Spleen (tissue), 7 donors: ENCODE data around the gene WRAP73.

Source experiments
- POLR2A ChIP-seq, 3 donors: fragments of 450-650 bp; IDR thresholded peaks; one replicate each; pipeline ENCODE4 v1.5.1; 2017; ENCODE audit warnings: antibody characterized with exemption in 3 of 3, mild to moderate bottlenecking in 1 of 3
- TF ChIP-seq, protein P1 (sequence below), 11 experiments: fragments of 200-600 bp in 7 of 11; fragments of 450-650 bp in 4 of 11; sonication (generic) in 4 of 11; IDR thresholded peaks in 8 of 11; conservative IDR thresholded peaks in 3 of 11; 1 replicate in 7 of 11; 2 replicates in 4 of 11; pipeline versions ENCODE4 v1.4.0 to v1.8.0; 2016 to 2021; ENCODE audit warnings: antibody characterized with exemption in 11 of 11, inconsistent platforms in 4 of 11, mild to moderate bottlenecking in 1 of 11
- donor health status: DM: no; HTN: no; CAD: no; lungs with moderate emphysema.
- donor health status: DM: no; HTN: no; CAD: no.
- donor health status: DM: no; HTN: no; CAD: no.

DNA sequence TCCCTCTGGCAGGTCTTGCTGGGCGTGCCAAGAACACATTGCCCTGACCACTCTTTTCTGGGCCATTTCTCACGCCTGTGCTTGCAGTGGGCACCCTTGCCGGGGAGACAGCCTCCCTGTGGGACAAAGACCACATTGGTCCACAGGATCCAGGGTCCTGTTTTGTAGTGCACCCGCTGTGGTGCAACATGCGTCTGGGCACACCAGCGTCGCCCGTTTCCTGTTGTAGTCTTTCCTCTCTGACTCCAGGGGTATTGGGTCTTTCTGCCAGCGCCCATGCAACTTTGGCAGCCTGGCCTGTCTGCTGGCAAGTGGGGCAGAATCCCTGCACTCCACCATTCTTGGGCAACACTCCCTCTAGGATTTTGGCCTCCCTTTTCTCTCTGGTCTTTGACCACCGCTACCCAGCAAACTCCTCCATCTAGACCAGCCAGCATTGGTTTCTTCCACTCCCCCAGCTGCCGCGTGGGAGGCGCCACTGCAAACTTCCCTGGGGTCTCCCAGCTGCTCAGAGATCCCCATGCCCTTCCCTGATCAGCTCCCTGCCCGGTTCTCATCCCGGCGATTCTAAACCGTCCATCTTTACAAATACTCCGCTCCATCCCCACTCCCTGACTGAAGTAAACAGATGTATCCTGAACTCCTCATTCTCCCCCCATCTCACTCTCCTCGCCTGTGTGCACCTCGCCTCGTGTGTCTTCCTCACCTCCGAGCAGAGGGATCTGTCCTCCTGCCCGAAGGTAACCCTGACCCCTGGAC, 26.3 kb downstream of the WRAP73 start:
- no peak for TF ChIP-seq POLR2A (IDR thresholded peaks at IDR 0.05)
- TF ChIP-seq, protein P1, sequence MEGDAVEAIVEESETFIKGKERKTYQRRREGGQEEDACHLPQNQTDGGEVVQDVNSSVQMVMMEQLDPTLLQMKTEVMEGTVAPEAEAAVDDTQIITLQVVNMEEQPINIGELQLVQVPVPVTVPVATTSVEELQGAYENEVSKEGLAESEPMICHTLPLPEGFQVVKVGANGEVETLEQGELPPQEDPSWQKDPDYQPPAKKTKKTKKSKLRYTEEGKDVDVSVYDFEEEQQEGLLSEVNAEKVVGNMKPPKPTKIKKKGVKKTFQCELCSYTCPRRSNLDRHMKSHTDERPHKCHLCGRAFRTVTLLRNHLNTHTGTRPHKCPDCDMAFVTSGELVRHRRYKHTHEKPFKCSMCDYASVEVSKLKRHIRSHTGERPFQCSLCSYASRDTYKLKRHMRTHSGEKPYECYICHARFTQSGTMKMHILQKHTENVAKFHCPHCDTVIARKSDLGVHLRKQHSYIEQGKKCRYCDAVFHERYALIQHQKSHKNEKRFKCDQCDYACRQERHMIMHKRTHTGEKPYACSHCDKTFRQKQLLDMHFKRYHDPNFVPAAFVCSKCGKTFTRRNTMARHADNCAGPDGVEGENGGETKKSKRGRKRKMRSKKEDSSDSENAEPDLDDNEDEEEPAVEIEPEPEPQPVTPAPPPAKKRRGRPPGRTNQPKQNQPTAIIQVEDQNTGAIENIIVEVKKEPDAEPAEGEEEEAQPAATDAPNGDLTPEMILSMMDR (IDR thresholded peaks at IDR 0.05 in 8 of 11, conservative IDR thresholded peaks at IDR 0.05 in 3 of 11), result no peak
